Measurements from ENCODE around the gene STAG2. TPM values are rescaled to one million over a fixed set of nuclear protein-coding genes. Genes with fewer than 3 reads are reported as not detected.

Gene STAG2
- total RNA-seq, 3 donors from 2014 or later, result 60.2 to 91.1 (median 69.5) TPM

- no peak for ATAC-seq
- Histone ChIP-seq H3K4me1 (ENCODE audit: low read depth) (peaks cover 5% of the 10 kb centered on the region), H3K9me3 (no peaks in the 10 kb centered on the region), H3K36me3 (ENCODE audit: low read depth) (no peaks in the 10 kb centered on the region), H3K4me3 (no peak overlapping the region)
- intact Hi-C loops (cut with DNase I, micrococcal nuclease), result no loop called here
- no peak for DNase-seq
- no peak for TF ChIP-seq CTCF (IDR thresholded peaks at IDR 0.05)
These were observed 28.7 kb downstream of the STAG2 start for GRCh38 chrX:123990169-123990568.

GRCh38 chrX:123990602-123991001 is 29.1 kb downstream of the STAG2 start:
- no peak for TF ChIP-seq CTCF (IDR thresholded peaks at IDR 0.05)
- no peaks in the 10 kb centered on the region for H3K36me3 ChIP-seq (ENCODE audit: low read depth)
- ATAC-seq (no peak), DNase-seq (no peak)
- H3K4me3 ChIP-seq, result no peak overlapping the region
- intact Hi-C loops (cut with DNase I, micrococcal nuclease), result no loop called here
- no peaks in the 10 kb centered on the region for H3K9me3 ChIP-seq
- peaks cover 5% of the 10 kb centered on the region for H3K4me1 ChIP-seq (ENCODE audit: low read depth)

- DNase-seq, result no peak
- intact Hi-C loops (cut with DNase I, micrococcal nuclease), result no loop called here
These were observed 31.8 kb downstream of the STAG2 start for GRCh38 chrX:123993326-123993725.

GRCh38 chrX:123993904-123994635 is 32.6 kb downstream of the STAG2 start:
- Histone ChIP-seq H3K9me3 (no peaks in the 10 kb centered on the region), H3K4me3 (no peak overlapping the region), H3K4me1 (ENCODE audit: low read depth) (peaks cover 1% of the 10 kb centered on the region), H3K36me3 (ENCODE audit: low read depth) (no peaks in the 10 kb centered on the region)
- intact Hi-C loops (cut with DNase I, micrococcal nuclease), result no loop called here
- no peak for TF ChIP-seq CTCF (IDR thresholded peaks at IDR 0.05)
- no peak for DNase-seq
- no peak for ATAC-seq

More at GRCh38 chrX:123993326-123993725, 31.8 kb downstream of the STAG2 start:
- peaks cover 5% of the 10 kb centered on the region for H3K4me1 ChIP-seq (ENCODE audit: low read depth)
- H3K36me3 ChIP-seq (ENCODE audit: low read depth), result no peaks in the 10 kb centered on the region
- TF ChIP-seq CTCF (IDR thresholded peaks at IDR 0.05), result no peak
- ATAC-seq, result no peak
- no peak overlapping the region for H3K4me3 ChIP-seq
- no peaks in the 10 kb centered on the region for H3K9me3 ChIP-seq

- Histone ChIP-seq H3K4me3 (no peak overlapping the region), H3K36me3 (ENCODE audit: low read depth) (no peaks in the 10 kb centered on the region), H3K9me3 (no peaks in the 10 kb centered on the region), H3K4me1 (ENCODE audit: low read depth) (no peaks in the 10 kb centered on the region)
- no peak for TF ChIP-seq CTCF (IDR thresholded peaks at IDR 0.05)
- intact Hi-C loops (cut with DNase I, micrococcal nuclease), result no loop called here
- DNase-seq (no peak), ATAC-seq (no peak)
These were observed 33.2 kb downstream of the STAG2 start for GRCh38 chrX:123994730-123995129.

Data from mucosa of descending colon (tissue), 3 donors.